GM12874 (cell line): ENCODE data around the gene KRT36.

Experiments
- TF ChIP-seq, protein P1 (sequence below): IDR thresholded peaks from 2 replicates; pipeline ENCODE4 v1.5.1; 2011; ENCODE audit warnings: low read depth, mild to moderate bottlenecking, control low read depth, low read length, moderate library complexity; ENCODE audit not compliant: insufficient read depth

KRT36 gene

DNA sequence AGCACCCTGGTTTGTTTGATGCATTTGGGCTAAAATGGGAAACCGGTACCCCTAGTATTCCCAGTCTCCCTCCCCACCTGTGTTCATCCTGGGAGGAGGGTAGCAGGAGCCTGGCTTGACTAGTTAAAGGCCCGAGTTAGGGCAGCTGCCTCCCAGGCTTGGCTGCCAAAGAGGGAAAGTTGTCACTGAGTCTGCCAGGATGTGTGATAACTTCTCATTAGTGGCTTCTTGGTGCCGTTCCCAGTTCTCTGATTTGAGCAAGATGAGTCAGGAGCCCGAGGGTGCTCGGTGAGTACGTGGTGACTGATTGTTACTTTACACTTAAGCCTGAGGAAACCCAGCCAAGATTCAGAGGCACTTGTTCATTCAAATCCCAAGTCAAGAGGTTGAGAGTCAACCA is 25.0 kb downstream of the KRT36 start:
- TF ChIP-seq, protein P1, sequence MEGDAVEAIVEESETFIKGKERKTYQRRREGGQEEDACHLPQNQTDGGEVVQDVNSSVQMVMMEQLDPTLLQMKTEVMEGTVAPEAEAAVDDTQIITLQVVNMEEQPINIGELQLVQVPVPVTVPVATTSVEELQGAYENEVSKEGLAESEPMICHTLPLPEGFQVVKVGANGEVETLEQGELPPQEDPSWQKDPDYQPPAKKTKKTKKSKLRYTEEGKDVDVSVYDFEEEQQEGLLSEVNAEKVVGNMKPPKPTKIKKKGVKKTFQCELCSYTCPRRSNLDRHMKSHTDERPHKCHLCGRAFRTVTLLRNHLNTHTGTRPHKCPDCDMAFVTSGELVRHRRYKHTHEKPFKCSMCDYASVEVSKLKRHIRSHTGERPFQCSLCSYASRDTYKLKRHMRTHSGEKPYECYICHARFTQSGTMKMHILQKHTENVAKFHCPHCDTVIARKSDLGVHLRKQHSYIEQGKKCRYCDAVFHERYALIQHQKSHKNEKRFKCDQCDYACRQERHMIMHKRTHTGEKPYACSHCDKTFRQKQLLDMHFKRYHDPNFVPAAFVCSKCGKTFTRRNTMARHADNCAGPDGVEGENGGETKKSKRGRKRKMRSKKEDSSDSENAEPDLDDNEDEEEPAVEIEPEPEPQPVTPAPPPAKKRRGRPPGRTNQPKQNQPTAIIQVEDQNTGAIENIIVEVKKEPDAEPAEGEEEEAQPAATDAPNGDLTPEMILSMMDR = no peak

DNA sequence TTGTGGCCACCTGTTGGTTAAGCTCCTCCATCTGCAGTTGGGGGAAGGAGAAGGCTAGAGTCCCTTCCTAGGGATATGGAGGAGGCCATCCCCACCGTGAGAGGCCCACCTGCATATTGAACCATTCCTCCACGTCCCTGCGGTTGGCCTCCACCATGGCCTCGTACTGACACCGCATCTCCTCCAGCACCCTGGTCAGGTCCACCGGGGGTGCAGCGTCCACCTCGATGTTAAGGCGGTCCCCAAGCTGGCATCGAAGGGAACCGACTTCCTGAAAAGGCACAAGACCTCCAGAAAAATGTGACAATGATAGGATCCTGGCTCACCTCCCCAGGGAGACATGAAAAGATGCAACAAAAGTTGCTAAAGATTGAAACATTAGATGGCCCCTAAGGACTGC is 25.5 kb downstream of the KRT36 start:
- TF ChIP-seq, protein P1 = no peak

DNA sequence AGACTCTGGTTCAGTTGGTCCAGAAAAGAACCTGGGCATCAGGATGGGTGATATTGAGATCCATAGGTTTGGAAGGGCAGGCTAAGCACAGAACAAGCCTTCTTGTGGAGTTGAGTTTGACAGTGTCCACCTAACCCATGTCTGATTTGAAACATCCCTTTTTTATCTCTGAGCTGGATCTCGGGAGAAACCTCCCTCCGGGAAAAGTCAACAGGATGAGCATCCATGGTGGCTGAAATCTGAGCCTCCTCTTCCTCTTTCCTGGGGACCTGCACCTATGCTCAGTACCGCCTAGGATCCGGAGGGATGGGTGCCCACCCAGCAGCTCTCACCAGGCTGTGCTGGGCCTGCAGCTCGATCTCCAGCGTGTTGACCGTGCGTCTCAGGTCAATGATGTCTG is 26.0 kb downstream of the KRT36 start:
- TF ChIP-seq, protein P1 = no peak

DNA sequence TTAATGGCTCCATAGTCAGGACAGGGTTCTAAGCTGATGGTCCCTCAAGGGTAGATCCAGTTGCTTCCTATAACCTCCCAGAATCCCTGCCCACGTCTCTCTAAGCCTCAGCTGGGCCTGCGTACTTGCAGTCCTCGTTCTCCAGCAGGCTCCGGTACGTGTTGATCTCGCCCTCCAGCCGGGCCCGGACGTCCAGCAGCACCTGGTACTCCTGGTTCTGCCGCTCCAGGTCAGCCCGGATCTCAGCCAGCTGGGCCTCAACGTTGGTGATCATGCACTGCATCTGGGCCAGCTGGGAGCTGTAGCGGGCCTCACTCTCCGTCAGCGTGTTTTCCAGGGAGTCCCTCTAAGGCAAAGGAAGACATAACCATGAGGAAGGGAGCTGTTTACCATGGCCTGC is 27.0 kb downstream of the KRT36 start:
- TF ChIP-seq, protein P1 = no peak

DNA sequence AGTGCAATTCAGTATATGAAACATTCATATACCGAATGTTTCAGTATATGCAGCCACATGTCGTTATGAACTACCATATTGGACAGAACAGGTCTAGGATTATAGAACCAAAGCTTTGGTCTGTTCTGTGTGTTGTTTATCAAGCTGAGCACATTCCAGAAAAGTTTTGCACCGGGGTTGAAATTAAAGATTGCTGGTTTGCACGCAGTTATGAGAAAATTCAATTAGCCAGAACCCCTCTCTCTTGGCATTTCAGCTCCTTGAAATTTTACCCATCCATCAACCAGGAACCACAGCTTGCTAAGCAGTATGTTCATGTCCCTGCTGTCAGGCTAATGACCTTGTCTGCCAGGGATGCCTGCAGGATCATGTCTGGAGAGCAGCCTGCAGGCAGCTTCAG is 32.0 kb downstream of the KRT36 start:
- TF ChIP-seq, protein P1 = no peak

DNA sequence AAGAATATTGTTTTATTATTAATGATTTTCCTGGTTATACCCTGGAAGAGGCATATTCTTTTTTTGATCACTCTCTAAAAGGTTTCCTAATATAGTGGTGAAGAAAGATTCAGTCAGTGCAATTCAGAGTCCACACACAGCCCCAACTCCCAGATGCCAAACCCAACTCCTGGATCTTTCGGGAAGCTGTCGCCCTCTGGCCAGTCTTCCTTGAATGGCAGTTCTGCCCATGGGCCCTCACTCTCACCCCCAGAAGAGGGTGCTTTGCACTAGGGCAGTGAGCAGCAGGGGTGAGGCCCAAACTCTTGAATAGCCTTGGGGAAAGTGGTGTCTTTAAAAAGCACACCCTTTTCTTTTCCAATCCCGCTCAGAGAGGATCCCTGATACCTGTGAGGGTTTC is 33.5 kb downstream of the KRT36 start:
- TF ChIP-seq, protein P1 = no peak

DNA sequence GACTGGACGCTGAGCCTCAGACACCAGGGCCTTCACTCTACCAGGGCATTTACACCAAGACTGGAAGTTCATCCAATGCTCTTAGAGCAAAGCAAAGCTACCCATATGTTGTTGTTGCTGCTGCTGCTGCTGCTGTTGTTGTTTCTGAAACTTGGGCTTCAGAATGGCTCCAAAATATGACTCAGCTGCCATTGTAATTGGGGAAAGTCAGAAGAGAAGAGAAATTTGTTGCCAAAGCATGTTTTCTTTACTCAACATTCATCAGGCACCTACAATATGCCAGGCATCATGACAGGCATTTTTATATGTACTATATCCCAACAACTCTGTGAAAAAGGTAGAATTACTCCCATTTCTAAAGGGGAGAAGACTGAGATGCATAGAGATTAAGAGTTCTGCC is 34.5 kb downstream of the KRT36 start:
- TF ChIP-seq, protein P1 = no peak

DNA sequence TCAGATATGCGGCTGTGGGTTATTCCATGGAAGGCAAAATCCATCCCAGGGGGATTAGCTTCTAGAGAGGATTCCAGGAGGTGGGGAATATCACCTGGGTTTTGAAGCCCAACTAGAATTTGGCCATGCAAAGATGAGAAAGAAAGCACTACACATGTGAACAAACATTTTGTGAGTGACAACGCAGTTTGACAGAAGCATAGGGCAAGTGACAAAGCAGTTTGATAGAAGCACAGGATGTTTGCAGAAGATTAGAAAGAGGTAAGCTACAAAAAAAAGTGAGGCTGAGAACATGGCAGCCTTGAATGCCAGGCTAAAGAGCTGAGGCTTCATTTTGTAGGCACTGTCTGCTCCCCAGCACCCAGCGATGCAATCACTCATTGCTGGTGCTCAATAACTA is 36.6 kb downstream of the KRT36 start:
- TF ChIP-seq, protein P1 = no peak
